GM12892 (cell line): Measurements from ENCODE around the gene EXOSC6.
"Not testable (repeated sequence)": the region's sequence is repeated elsewhere in the genome, so short reads cannot be mapped to it uniquely, and the experiment has no call there.

Experiments used
- POLR2A ChIP-seq: IDR thresholded peaks from 2 replicates; pipeline ENCODE4 v1.6.1; 2011; ENCODE audit warnings: low read depth, low read length, control low read depth
- POLR2AphosphoS5 ChIP-seq: IDR thresholded peaks from 2 replicates; pipeline ENCODE4 v1.6.1; 2011; ENCODE audit warnings: low read depth, low read length, control low read depth
- TAF1 ChIP-seq: IDR thresholded peaks from 2 replicates; pipeline ENCODE4 v1.6.1; 2011; ENCODE audit warnings: low read depth, mild to moderate bottlenecking, control low read depth, low read length, borderline replicate concordance

DNA sequence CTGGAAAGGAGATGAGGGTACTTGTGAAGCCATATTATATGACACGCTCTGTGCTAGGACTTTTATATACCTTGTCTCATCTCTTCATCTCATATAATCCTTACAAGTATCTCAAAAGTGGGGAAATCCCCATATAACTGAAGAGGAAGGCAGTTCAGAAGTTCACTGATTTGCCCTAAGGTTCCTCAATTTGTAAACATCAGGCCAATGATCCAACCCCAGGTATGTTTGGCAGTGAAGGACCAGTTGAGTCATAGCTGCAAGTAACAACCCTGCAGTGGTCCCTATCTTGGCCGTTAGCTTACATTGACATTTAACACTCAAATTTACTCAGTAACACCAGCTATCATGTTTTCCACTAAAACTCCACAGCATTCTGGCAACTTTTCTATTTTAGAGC, 33.2 kb downstream of the EXOSC6 start:
- not testable (repeated sequence) for TF ChIP-seq POLR2A, POLR2AphosphoS5, TAF1
